ENCODE results near the gene TSGA10IP. TPM values are rescaled to one million over a fixed set of nuclear protein-coding genes. Genes with fewer than 3 reads are reported as not detected.

TSGA10IP gene
- total RNA-seq, 3 donors from 2014 or later: 0.19 TPM; not detected in 2

DNA sequence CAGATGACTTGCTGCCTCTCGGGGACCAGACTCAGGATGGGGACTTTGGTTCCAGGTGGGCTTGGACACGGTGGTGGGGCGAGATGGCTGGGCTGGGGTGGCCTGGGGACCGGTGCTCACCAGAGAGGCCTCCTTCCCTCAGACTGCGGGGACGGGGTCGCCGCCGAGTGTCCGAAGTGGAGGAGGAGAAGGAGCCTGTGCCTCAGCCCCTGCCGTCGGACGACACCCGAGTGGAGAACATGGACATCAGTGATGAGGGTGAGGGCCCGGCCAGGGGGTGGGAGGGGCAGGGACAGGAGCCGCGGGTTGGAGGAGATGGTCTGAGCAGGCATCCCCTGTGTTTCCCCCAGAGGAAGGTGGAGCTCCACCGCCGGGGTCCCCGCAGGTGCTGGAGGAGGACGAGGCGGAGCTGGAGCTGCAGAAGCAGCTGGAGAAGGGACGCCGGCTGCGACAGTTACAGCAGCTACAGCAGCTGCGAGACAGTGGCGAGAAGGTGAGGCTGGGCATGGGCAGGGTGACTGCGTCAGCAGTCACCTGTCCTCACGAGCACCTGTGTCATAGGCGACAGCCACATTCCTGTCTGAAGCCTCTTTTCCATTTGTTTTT lies 22.2 kb downstream of the TSGA10IP start:
- DNase-seq (no peak), ATAC-seq (no peak)
- Histone ChIP-seq H3K36me3 (ENCODE audit: low read depth) (peaks cover 14% of the 10 kb centered on the region), H3K9me3 (no peaks in the 10 kb centered on the region), H3K4me1 (ENCODE audit: low read depth) (peaks cover 12% of the 10 kb centered on the region), H3K4me3 (no peak overlapping the region)
- intact Hi-C loops (cut with DNase I, micrococcal nuclease): no loop called here
- TF ChIP-seq, protein P1, sequence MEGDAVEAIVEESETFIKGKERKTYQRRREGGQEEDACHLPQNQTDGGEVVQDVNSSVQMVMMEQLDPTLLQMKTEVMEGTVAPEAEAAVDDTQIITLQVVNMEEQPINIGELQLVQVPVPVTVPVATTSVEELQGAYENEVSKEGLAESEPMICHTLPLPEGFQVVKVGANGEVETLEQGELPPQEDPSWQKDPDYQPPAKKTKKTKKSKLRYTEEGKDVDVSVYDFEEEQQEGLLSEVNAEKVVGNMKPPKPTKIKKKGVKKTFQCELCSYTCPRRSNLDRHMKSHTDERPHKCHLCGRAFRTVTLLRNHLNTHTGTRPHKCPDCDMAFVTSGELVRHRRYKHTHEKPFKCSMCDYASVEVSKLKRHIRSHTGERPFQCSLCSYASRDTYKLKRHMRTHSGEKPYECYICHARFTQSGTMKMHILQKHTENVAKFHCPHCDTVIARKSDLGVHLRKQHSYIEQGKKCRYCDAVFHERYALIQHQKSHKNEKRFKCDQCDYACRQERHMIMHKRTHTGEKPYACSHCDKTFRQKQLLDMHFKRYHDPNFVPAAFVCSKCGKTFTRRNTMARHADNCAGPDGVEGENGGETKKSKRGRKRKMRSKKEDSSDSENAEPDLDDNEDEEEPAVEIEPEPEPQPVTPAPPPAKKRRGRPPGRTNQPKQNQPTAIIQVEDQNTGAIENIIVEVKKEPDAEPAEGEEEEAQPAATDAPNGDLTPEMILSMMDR (IDR thresholded peaks at IDR 0.05): no peak

- Histone ChIP-seq H3K9me3 (no peaks in the 10 kb centered on the region), H3K36me3 (ENCODE audit: low read depth) (peaks cover 14% of the 10 kb centered on the region), H3K4me1 (ENCODE audit: low read depth) (peaks cover under 1% of the 10 kb centered on the region), H3K4me3 (no peak overlapping the region)
- ATAC-seq (peak; percentile 53), DNase-seq (no peak)
- intact Hi-C loops (cut with DNase I, micrococcal nuclease): no loop called here
- TF ChIP-seq, protein P1 (IDR thresholded peaks at IDR 0.05): no peak
Measured at GRCh38 chr11:65968600-65969482, 23.6 kb downstream of the TSGA10IP start.

- no peaks in the 10 kb centered on the region for H3K4me1 ChIP-seq (ENCODE audit: low read depth)
- TF ChIP-seq, protein P1 (IDR thresholded peaks at IDR 0.05): no peak
Measured at GRCh38 chr11:65972116-65972515, 26.8 kb downstream of the TSGA10IP start.

DNA sequence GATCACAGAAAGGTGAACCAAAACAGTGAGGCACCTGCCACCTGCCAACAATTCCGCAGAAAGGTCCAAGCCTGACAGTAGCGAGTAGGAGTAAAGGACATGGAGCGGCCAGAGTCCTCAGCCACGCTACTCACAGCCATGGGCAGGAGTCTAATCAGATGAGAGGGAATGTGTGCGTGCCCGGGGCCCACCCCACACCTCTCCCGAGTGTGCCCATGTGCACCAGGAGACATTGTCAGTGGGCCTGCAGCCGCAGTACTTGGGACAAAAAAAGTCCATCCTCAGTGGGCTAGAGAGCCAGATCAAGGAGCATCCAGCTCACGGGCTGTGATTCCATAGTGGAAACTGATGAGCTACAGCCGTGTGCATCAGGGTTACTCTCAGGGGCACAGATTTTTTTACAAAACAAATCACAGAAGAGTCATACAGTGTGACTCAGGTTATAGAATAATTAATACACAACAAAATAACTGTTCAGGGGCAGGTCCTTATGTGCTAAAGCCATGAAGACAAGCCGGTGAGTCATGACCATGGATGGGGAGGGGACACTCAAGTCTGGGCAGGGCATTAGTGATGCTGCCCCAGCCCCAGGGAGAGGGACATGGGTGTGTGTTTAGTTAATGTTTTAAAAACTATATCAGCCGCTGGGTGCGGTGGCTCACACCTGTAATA lies 28.3 kb downstream of the TSGA10IP start:
- H3K4me1 ChIP-seq (ENCODE audit: low read depth): no peaks in the 10 kb centered on the region
- DNase-seq (no peak), ATAC-seq (no peak)
- H3K9me3 ChIP-seq: no peaks in the 10 kb centered on the region
- TF ChIP-seq, protein P1 (IDR thresholded peaks at IDR 0.05): no peak
- no peak overlapping the region for H3K4me3 ChIP-seq
- H3K36me3 ChIP-seq (ENCODE audit: low read depth): peaks cover 7% of the 10 kb centered on the region
- intact Hi-C loops (cut with DNase I, micrococcal nuclease): no loop called here

More at GRCh38 chr11:65972116-65972515, 26.8 kb downstream of the TSGA10IP start:
- ATAC-seq (no peak), DNase-seq (no peak)
- Histone ChIP-seq H3K36me3 (ENCODE audit: low read depth) (no peaks in the 10 kb centered on the region), H3K9me3 (no peaks in the 10 kb centered on the region), H3K4me3 (no peak overlapping the region)
- intact Hi-C loops (cut with DNase I, micrococcal nuclease): no loop called here

DNA sequence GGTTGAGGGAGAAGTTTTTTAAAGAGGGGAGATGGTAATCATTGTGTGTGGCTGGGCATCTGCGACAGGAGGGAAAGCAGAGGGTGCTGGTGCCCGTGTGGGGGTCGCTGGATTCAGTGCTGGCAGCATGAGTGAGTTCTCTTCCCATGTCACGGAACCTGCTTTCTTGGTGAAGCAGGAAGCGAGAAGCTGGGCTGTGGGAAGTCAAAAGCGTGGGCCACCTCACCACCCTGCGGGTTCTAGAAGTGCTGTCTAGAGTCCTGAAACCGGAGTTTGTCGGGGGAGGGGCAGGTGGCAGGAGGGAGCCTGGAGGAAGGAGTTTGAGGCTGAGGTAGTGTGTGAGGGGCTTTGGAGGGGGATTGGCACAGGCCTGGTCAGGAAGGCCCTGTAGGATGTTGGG lies 30.5 kb downstream of the TSGA10IP start:
- Histone ChIP-seq H3K4me1 (ENCODE audit: low read depth) (no peaks in the 10 kb centered on the region), H3K4me3 (no peak overlapping the region), H3K36me3 (ENCODE audit: low read depth) (peaks cover 7% of the 10 kb centered on the region), H3K9me3 (no peaks in the 10 kb centered on the region)
- DNase-seq: no peak
- TF ChIP-seq, protein P1 (IDR thresholded peaks at IDR 0.05): no peak
- intact Hi-C loops (cut with DNase I, micrococcal nuclease): no loop called here
- no peak for ATAC-seq

All from mucosa of descending colon (tissue), 3 donors.